Measurements from ENCODE around the gene COQ7. TPM values are rescaled to one million over a fixed set of nuclear protein-coding genes. Genes with fewer than 3 reads are reported as not detected.

COQ7 gene
- total and polyA plus RNA-seq, 4 donors = 33.8 to 38.0 (median 35.6) TPM

DNA sequence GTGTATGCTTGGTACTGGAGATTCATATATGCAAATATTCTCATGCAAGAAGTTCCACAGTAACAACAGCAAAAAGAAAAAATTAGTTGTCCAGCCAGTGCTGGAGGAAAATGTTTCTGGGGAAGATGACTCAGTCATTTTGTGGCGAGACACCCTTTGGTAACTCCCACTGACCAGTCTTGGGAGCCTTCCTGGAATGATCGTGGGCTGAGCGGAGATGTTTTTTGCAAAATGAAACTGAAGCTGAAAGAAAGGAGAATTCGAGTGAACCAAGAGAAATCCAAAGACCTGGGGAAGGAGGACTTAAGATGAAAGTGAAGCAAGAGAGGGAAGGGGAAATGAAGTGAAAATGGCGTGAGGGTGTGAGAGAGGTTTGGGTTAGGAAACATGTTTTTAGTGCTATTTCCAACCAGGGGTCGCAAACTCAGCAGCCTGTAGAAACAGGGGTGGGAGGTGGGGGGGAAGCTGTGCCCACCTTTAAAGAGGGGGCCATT, 51.6 kb downstream of the COQ7 start:
- Histone ChIP-seq H3K4me3 (ENCODE audit: low read depth, low read length) (no peak overlapping the region), H3K36me3 (ENCODE audit: control insufficient read depth, insufficient read depth, low read length) (peaks cover 18% of the 10 kb centered on the region), H3K9me3 (ENCODE audit: control insufficient read depth, insufficient read depth, low read length) (no peaks in the 10 kb centered on the region), H3K27ac (ENCODE audit: low read depth, low read length) (no peak overlapping the region), H3K4me1 (ENCODE audit: control insufficient read depth, insufficient read depth, low read length) (peaks cover 21% of the 10 kb centered on the region), H3K27me3 (ENCODE audit: control insufficient read depth, insufficient read depth, low read length) (peaks cover 14% of the 10 kb centered on the region)
- no peak for DNase-seq (ENCODE audit: low read depth in 4 of 6, low spot score in 6 of 6)
- WGBS (ENCODE audit: insufficient coverage) = 81% methylated on average over 6 of the region's 6 CpGs

DNA sequence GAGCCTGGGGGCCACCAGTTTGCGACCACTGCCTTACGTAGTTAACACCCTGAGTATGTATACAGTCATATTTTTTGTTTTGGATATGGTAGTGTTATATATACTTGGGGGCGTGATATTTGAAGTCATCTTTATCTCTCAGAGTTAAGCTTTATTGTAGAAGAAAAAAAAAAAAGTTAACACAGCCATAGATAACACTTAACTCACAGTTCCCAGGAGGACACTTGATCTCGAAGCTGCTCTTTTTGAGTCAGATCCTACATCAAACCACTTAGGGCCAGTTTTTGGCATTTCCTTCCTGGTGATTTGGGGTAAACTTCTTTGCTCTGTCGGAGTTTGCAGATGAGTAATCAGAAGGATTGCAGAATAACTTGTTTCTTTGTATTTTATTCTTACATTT, 52.1 kb downstream of the COQ7 start:
- Histone ChIP-seq H3K36me3 (ENCODE audit: control insufficient read depth, insufficient read depth, low read length) (peaks cover 18% of the 10 kb centered on the region), H3K4me3 (ENCODE audit: low read depth, low read length) (no peak overlapping the region), H3K9me3 (ENCODE audit: control insufficient read depth, insufficient read depth, low read length) (no peaks in the 10 kb centered on the region), H3K4me1 (ENCODE audit: control insufficient read depth, insufficient read depth, low read length) (peaks cover 18% of the 10 kb centered on the region), H3K27ac (ENCODE audit: low read depth, low read length) (no peak overlapping the region), H3K27me3 (ENCODE audit: control insufficient read depth, insufficient read depth, low read length) (peaks cover 11% of the 10 kb centered on the region)
- DNase-seq (ENCODE audit: low read depth in 4 of 6, low spot score in 6 of 6) = no peak
- WGBS (ENCODE audit: insufficient coverage) = no CpG with 5 or more reads among the region's 5 CpGs

DNA sequence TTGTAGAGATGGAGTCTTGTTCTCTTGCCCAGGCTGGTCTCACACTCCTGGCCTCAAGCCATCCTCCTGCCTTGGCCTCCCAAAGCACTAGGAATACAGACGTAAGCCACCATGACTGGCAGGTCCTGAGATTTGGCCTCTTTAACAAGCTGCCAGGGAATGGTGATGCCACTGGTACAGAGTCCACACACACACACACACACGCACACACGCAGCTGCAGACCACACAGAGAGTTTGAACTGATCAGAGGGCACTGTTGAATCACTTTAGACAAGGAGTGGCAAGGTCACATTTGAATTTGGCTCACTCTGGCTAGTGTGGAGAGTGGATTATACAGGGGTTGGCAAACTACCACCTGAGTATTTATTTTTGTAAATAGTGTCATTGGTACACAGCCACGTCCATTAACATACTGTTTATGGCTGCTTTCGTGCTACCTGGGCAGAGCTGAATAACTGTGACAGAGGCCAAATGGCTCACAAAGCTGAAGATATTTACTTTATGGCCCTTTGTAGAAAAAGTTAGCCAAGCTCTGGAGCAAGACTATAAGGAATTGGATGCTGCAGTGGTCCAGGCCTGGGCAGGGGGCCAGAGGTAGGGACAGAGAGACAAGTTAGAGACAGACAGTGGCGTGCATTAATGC, 56.2 kb downstream of the COQ7 start:
- Histone ChIP-seq H3K4me3 (ENCODE audit: low read depth, low read length) (no peak overlapping the region), H3K27ac (ENCODE audit: low read depth, low read length) (no peak overlapping the region), H3K4me1 (ENCODE audit: control insufficient read depth, insufficient read depth, low read length) (no peaks in the 10 kb centered on the region), H3K27me3 (ENCODE audit: control insufficient read depth, insufficient read depth, low read length) (no peaks in the 10 kb centered on the region), H3K9me3 (ENCODE audit: control insufficient read depth, insufficient read depth, low read length) (no peaks in the 10 kb centered on the region), H3K36me3 (ENCODE audit: control insufficient read depth, insufficient read depth, low read length) (peaks cover 3% of the 10 kb centered on the region)
- WGBS (ENCODE audit: insufficient coverage) = 72% methylated on average over 2 of the region's 6 CpGs
- no peak for DNase-seq (ENCODE audit: low read depth in 4 of 6, low spot score in 6 of 6)

GRCh38 chr16:19126300-19126699, 58.9 kb downstream of the COQ7 start:
- H3K27ac ChIP-seq (ENCODE audit: low read depth, low read length) = no peak overlapping the region
- no peaks in the 10 kb centered on the region for H3K36me3 ChIP-seq (ENCODE audit: control insufficient read depth, insufficient read depth, low read length)
- H3K27me3 ChIP-seq (ENCODE audit: control insufficient read depth, insufficient read depth, low read length) = no peaks in the 10 kb centered on the region
- H3K9me3 ChIP-seq (ENCODE audit: control insufficient read depth, insufficient read depth, low read length) = no peaks in the 10 kb centered on the region
- peaks cover 15% of the 10 kb centered on the region for H3K4me1 ChIP-seq (ENCODE audit: control insufficient read depth, insufficient read depth, low read length)
- DNase-seq (ENCODE audit: low read depth in 4 of 6, low spot score in 6 of 6) = no peak
- no peak overlapping the region for H3K4me3 ChIP-seq (ENCODE audit: low read depth, low read length)

DNA sequence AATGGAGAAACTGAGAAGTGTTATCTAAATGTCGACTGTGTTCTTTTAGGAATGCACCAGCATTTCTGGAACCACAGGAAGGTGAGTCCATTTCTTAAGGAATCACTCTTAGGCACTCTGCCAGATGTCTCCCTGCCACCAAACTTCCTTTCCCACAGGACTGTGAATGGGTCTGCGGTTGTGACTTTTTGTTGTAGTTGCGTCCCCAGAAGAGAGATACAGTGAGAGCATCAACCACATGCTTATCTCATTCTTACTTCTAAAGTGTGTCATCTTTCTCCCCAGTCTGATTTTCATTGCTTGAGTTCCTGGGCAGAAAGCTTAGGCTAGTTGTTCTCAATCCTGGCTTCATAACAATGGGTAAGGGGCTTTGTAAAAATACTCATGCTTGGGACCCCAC, 59.8 kb downstream of the COQ7 start:
- no CpG with 5 or more reads among the region's 3 CpGs for WGBS (ENCODE audit: insufficient coverage)
- H3K36me3 ChIP-seq (ENCODE audit: control insufficient read depth, insufficient read depth, low read length) = no peaks in the 10 kb centered on the region
- no peak overlapping the region for H3K27ac ChIP-seq (ENCODE audit: low read depth, low read length)
- no peaks in the 10 kb centered on the region for H3K27me3 ChIP-seq (ENCODE audit: control insufficient read depth, insufficient read depth, low read length)
- no peaks in the 10 kb centered on the region for H3K9me3 ChIP-seq (ENCODE audit: control insufficient read depth, insufficient read depth, low read length)
- no peak for DNase-seq (ENCODE audit: low read depth in 4 of 6, low spot score in 6 of 6)
- peaks cover 15% of the 10 kb centered on the region for H3K4me1 ChIP-seq (ENCODE audit: control insufficient read depth, insufficient read depth, low read length)
- no peak overlapping the region for H3K4me3 ChIP-seq (ENCODE audit: low read depth, low read length)

- Histone ChIP-seq H3K4me3 (ENCODE audit: low read depth, low read length) (no peak overlapping the region), H3K36me3 (ENCODE audit: control insufficient read depth, insufficient read depth, low read length) (no peaks in the 10 kb centered on the region), H3K27me3 (ENCODE audit: control insufficient read depth, insufficient read depth, low read length) (no peaks in the 10 kb centered on the region), H3K27ac (ENCODE audit: low read depth, low read length) (no peak overlapping the region), H3K9me3 (ENCODE audit: control insufficient read depth, insufficient read depth, low read length) (no peaks in the 10 kb centered on the region), H3K4me1 (ENCODE audit: control insufficient read depth, insufficient read depth, low read length) (peaks cover 15% of the 10 kb centered on the region)
- DNase-seq (ENCODE audit: low read depth in 4 of 6, low spot score in 6 of 6) = no peak
- WGBS (ENCODE audit: insufficient coverage) = 65% methylated on average over 2 of the region's 3 CpGs
These were observed 60.3 kb downstream of the COQ7 start for GRCh38 chr16:19127674-19128131.

GRCh38 chr16:19128454-19129200, 61.2 kb downstream of the COQ7 start:
- H3K27ac ChIP-seq (ENCODE audit: low read depth, low read length) = no peak overlapping the region
- no peaks in the 10 kb centered on the region for H3K27me3 ChIP-seq (ENCODE audit: control insufficient read depth, insufficient read depth, low read length)
- H3K9me3 ChIP-seq (ENCODE audit: control insufficient read depth, insufficient read depth, low read length) = no peaks in the 10 kb centered on the region
- peak in 1 of 6 donors; percentile 57 for DNase-seq (ENCODE audit: low read depth in 4 of 6, low spot score in 6 of 6)
- no CpG with 5 or more reads among the region's 7 CpGs for WGBS (ENCODE audit: insufficient coverage)
- peaks cover 15% of the 10 kb centered on the region for H3K4me1 ChIP-seq (ENCODE audit: control insufficient read depth, insufficient read depth, low read length)
- H3K36me3 ChIP-seq (ENCODE audit: control insufficient read depth, insufficient read depth, low read length) = no peaks in the 10 kb centered on the region
- no peak overlapping the region for H3K4me3 ChIP-seq (ENCODE audit: low read depth, low read length)

Other genes with a start within 250 kb of the COQ7 start
- 10 to 100 TPM; 47.4 to 93.6 TPM for gene SMG1, start 141.2 kb upstream of the COQ7 start, total RNA-seq
- 10 to 100 TPM; 46.1 to 48.0 TPM for gene SMG1, start 141.2 kb upstream of the COQ7 start, polyA plus RNA-seq (ENCODE audit: insufficient read length in 2 of 2)
- 1 to 10 TPM; 3.1 to 6.9 TPM for gene TMC7, start 83.7 kb upstream of the COQ7 start, total RNA-seq
- gene TMC7, start 83.7 kb upstream of the COQ7 start, polyA plus RNA-seq (ENCODE audit: insufficient read length in 2 of 2) = 1 to 10 TPM; 6.0 to 6.1 TPM
- gene ITPRIPL2, start 46.4 kb downstream of the COQ7 start, total RNA-seq = 10 to 100 TPM; 14.2 to 18.5 TPM
- gene ITPRIPL2, start 46.4 kb downstream of the COQ7 start, polyA plus RNA-seq (ENCODE audit: insufficient read length in 2 of 2) = 1 to 10 TPM; 7.1 to 8.0 TPM
- gene SYT17, start 100.6 kb downstream of the COQ7 start, total RNA-seq = 10 to 100 TPM; 11.3 to 13.5 TPM
- gene SYT17, start 100.6 kb downstream of the COQ7 start, polyA plus RNA-seq (ENCODE audit: insufficient read length in 2 of 2) = 10 to 100 TPM; 35.1 to 46.1 TPM
- gene CLEC19A, start 218.1 kb downstream of the COQ7 start, total RNA-seq = under 1 TPM; 0.50 to 0.99 TPM
- gene CLEC19A, start 218.1 kb downstream of the COQ7 start, polyA plus RNA-seq (ENCODE audit: insufficient read length in 2 of 2) = under 1 TPM; 0.65 to 1.00 TPM

Measured in spinal cord (tissue), 10 donors.